ENCODE measurements around the gene YTHDC2.

Gene YTHDC2

GRCh38 chr5:113519412-113519811 is 5.9 kb downstream of the YTHDC2 start:
- peaks cover 20% of the 10 kb centered on the region for H3K79me2 ChIP-seq (ENCODE audit: low read length)
- DNase-seq, result no peak
- no peak overlapping the region for H3K27ac ChIP-seq (ENCODE audit: low read length)
- H3K27me3 ChIP-seq (replicated peaks; ENCODE audit: insufficient read depth, low read length), result no peaks in the 10 kb centered on the region
- H3K9me2 ChIP-seq (replicated peaks; ENCODE audit: insufficient read depth, low read length), result no peaks in the 10 kb centered on the region
- no peak overlapping the region for H3K9ac ChIP-seq (ENCODE audit: low read length)
- TF ChIP-seq EZH2 (optimal IDR thresholded peaks at IDR 0.05; ENCODE audit: low read depth, low read length), result no peak
- TF ChIP-seq CTCF (IDR thresholded peaks at IDR 0.05; ENCODE audit: low read length), result no peak
- no peak for TF ChIP-seq EZH2phosphoT487 (IDR thresholded peaks at IDR 0.05; ENCODE audit: low read length)
- no peak overlapping the region for H3K4me2 ChIP-seq (ENCODE audit: low read depth, low read length)
- H3K9me3 ChIP-seq (replicated peaks; ENCODE audit: insufficient read depth, low read length), result no peaks in the 10 kb centered on the region
- no peak overlapping the region for H2AFZ ChIP-seq (ENCODE audit: low read length)
- no peak overlapping the region for H3K4me3 ChIP-seq (ENCODE audit: low read length)
- H3F3A ChIP-seq (ENCODE audit: insufficient read depth, low read length), result no peaks in the 10 kb centered on the region
- 0 out of 2 replicates have a peak, but pooled peaks cover 4% of the 10 kb centered on the region for H3K4me1 ChIP-seq (ENCODE audit: low read length)
- no peaks in the 10 kb centered on the region for H3K36me3 ChIP-seq (replicated peaks; ENCODE audit: insufficient read depth, low read length)
- H4K20me1 ChIP-seq (ENCODE audit: insufficient read depth, low read length), result no peaks in the 10 kb centered on the region

GRCh38 chr5:113520429-113520828 is 6.9 kb downstream of the YTHDC2 start:
- H3K36me3 ChIP-seq (replicated peaks; ENCODE audit: insufficient read depth, low read length), result no peaks in the 10 kb centered on the region
- H3F3A ChIP-seq (ENCODE audit: insufficient read depth, low read length), result no peaks in the 10 kb centered on the region
- no peak for DNase-seq
- H2AFZ ChIP-seq (ENCODE audit: low read length), result no peak overlapping the region
- H3K79me2 ChIP-seq (ENCODE audit: low read length), result peaks cover 14% of the 10 kb centered on the region; the same call in 1 of the 2 replicates
- TF ChIP-seq EZH2phosphoT487 (IDR thresholded peaks at IDR 0.05; ENCODE audit: low read length), result no peak
- no peak for TF ChIP-seq EZH2 (optimal IDR thresholded peaks at IDR 0.05; ENCODE audit: low read depth, low read length)
- TF ChIP-seq CTCF (IDR thresholded peaks at IDR 0.05; ENCODE audit: low read length), result no peak
- H3K9me2 ChIP-seq (replicated peaks; ENCODE audit: insufficient read depth, low read length), result no peaks in the 10 kb centered on the region
- H3K9ac ChIP-seq (ENCODE audit: low read length), result no peak overlapping the region
- no peak overlapping the region for H3K4me2 ChIP-seq (ENCODE audit: low read depth, low read length)
- no peaks in the 10 kb centered on the region for H3K4me1 ChIP-seq (ENCODE audit: low read length)
- no peaks in the 10 kb centered on the region for H4K20me1 ChIP-seq (ENCODE audit: insufficient read depth, low read length)
- no peaks in the 10 kb centered on the region for H3K9me3 ChIP-seq (replicated peaks; ENCODE audit: insufficient read depth, low read length)
- no peak overlapping the region for H3K4me3 ChIP-seq (ENCODE audit: low read length)
- no peaks in the 10 kb centered on the region for H3K27me3 ChIP-seq (replicated peaks; ENCODE audit: insufficient read depth, low read length)
- H3K27ac ChIP-seq (ENCODE audit: low read length), result no peak overlapping the region

GRCh38 chr5:113520899-113521298 is 7.4 kb downstream of the YTHDC2 start:
- H3K79me2 ChIP-seq (ENCODE audit: low read length), result peaks cover 10% of the 10 kb centered on the region; the same call in 1 of the 2 replicates
- no peak overlapping the region for H3K4me3 ChIP-seq (ENCODE audit: low read length)
- no peaks in the 10 kb centered on the region for H4K20me1 ChIP-seq (ENCODE audit: insufficient read depth, low read length)
- no peaks in the 10 kb centered on the region for H3K36me3 ChIP-seq (replicated peaks; ENCODE audit: insufficient read depth, low read length)
- TF ChIP-seq CTCF (IDR thresholded peaks at IDR 0.05; ENCODE audit: low read length) (no peak), EZH2 (optimal IDR thresholded peaks at IDR 0.05; ENCODE audit: low read depth, low read length) (no peak), EZH2phosphoT487 (IDR thresholded peaks at IDR 0.05; ENCODE audit: low read length) (no peak)
- no peaks in the 10 kb centered on the region for H3K9me2 ChIP-seq (replicated peaks; ENCODE audit: insufficient read depth, low read length)
- no peaks in the 10 kb centered on the region for H3K4me1 ChIP-seq (ENCODE audit: low read length)
- no peaks in the 10 kb centered on the region for H3K9me3 ChIP-seq (replicated peaks; ENCODE audit: insufficient read depth, low read length)
- H3F3A ChIP-seq (ENCODE audit: insufficient read depth, low read length), result no peaks in the 10 kb centered on the region
- no peak overlapping the region for H3K27ac ChIP-seq (ENCODE audit: low read length)
- no peak overlapping the region for H2AFZ ChIP-seq (ENCODE audit: low read length)
- DNase-seq, result no peak
- H3K27me3 ChIP-seq (replicated peaks; ENCODE audit: insufficient read depth, low read length), result no peaks in the 10 kb centered on the region
- no peak overlapping the region for H3K4me2 ChIP-seq (ENCODE audit: low read depth, low read length)
- H3K9ac ChIP-seq (ENCODE audit: low read length), result no peak overlapping the region
